ENCODE results near the gene WWP2.

Gene WWP2

GRCh38 chr16:69860233-69861231, 98.4 kb downstream of the WWP2 start:
- no peak for DNase-seq

- no peak for DNase-seq
Observed at GRCh38 chr16:69861292-69862030, 99.3 kb downstream of the WWP2 start.

GRCh38 chr16:69863401-69864281, 101.5 kb downstream of the WWP2 start:
- no peak for DNase-seq

GRCh38 chr16:69865701-69866100, 103.6 kb downstream of the WWP2 start:
- DNase-seq, result no peak

GRCh38 chr16:69867784-69868560, 105.8 kb downstream of the WWP2 start:
- no peak for DNase-seq

- no peak for DNase-seq
Observed at GRCh38 chr16:69870761-69871160, 108.6 kb downstream of the WWP2 start.

- no peak for DNase-seq
Observed at GRCh38 chr16:69871708-69872107, 109.6 kb downstream of the WWP2 start.

- DNase-seq, result no peak
Observed at GRCh38 chr16:69872888-69873287, 110.8 kb downstream of the WWP2 start.

- DNase-seq, result no peak
Observed at GRCh38 chr16:69873783-69874182, 111.7 kb downstream of the WWP2 start.

GRCh38 chr16:69874271-69874670, 112.1 kb downstream of the WWP2 start:
- DNase-seq, result no peak

GRCh38 chr16:69880640-69881133, 118.6 kb downstream of the WWP2 start:
- DNase-seq, result no peak

GRCh38 chr16:69881141-69881540, 119.0 kb downstream of the WWP2 start:
- DNase-seq, result no peak

GRCh38 chr16:69883744-69884143, 121.6 kb downstream of the WWP2 start:
- no peak for DNase-seq

- no peak for DNase-seq
Observed at GRCh38 chr16:69885722-69886121, 123.6 kb downstream of the WWP2 start.

- DNase-seq, result no peak
Observed at GRCh38 chr16:69886726-69887125, 124.6 kb downstream of the WWP2 start.

- no peak for DNase-seq
Observed at GRCh38 chr16:69888005-69888590, 126.0 kb downstream of the WWP2 start.

- DNase-seq, result no peak
Observed at GRCh38 chr16:69889295-69889964, 127.3 kb downstream of the WWP2 start.

GRCh38 chr16:69890114-69890891, 128.2 kb downstream of the WWP2 start:
- no peak for DNase-seq

GRCh38 chr16:69890892-69891282, 128.8 kb downstream of the WWP2 start:
- no peak for DNase-seq

GRCh38 chr16:69892378-69892777, 130.2 kb downstream of the WWP2 start:
- no peak for DNase-seq
